Fibroblast of lung (primary cell): ENCODE results near the gene NRG4. TPM values are rescaled to one million over a fixed set of nuclear protein-coding genes. Genes with fewer than 3 reads are reported as not detected.

ENCODE experiments used
- DNase-seq, 2 donors: peaks; one replicate each; pipeline versions ENCODE4 v3.0.0 to v3.0.0-alpha.2; 2010; ENCODE audit warnings: low read depth in 2 of 2
- H2AFZ ChIP-seq: 2 replicates; pipeline ENCODE4 v1.5.1; 2012; ENCODE audit warnings: low read length, control low read depth, inconsistent platforms
- H3K27ac ChIP-seq: 2 replicates; pipeline ENCODE4 v1.5.1; 2011; ENCODE audit warnings: low read length, control low read depth; ENCODE audit not compliant: insufficient read depth
- H3K27me3 ChIP-seq: 2 replicates; pipeline ENCODE4 v1.5.1; 2011; ENCODE audit warnings: mild to moderate bottlenecking, low read length; ENCODE audit not compliant: control insufficient read depth, insufficient read depth
- H3K36me3 ChIP-seq: 2 replicates; pipeline ENCODE4 v1.5.1; 2011; ENCODE audit warnings: low read length; ENCODE audit not compliant: control insufficient read depth, insufficient read depth
- H3K4me1 ChIP-seq: 2 replicates; pipeline ENCODE4 v1.5.1; 2011; ENCODE audit warnings: low read length; ENCODE audit not compliant: control insufficient read depth, insufficient read depth; ENCODE audit errors: extremely low read depth
- H3K4me2 ChIP-seq: 2 replicates; pipeline ENCODE4 v1.5.1; 2011; ENCODE audit warnings: low read length, control low read depth; ENCODE audit not compliant: insufficient read depth; ENCODE audit errors: extremely low read depth
- H3K4me3 ChIP-seq, 4 experiments: fragments of 200-600 bp in 1 of 4; sonication (generic) in 1 of 4; replicated peaks in 1 of 4; 2 replicates each; pipeline ENCODE4 v1.5.1; 2011 to 2016; ENCODE audit warnings: low read length in 4 of 4, low read depth in 3 of 4, mild to moderate bottlenecking in 3 of 4, control low read depth in 2 of 4, inconsistent platforms in 1 of 4, mixed read lengths in 1 of 4; ENCODE audit not compliant: insufficient read depth in 1 of 4; ENCODE audit errors: control extremely low read depth in 1 of 4
- H3K79me2 ChIP-seq: 2 replicates; pipeline ENCODE4 v1.5.1; 2012; ENCODE audit warnings: mild to moderate bottlenecking, low read length, inconsistent platforms; ENCODE audit not compliant: control insufficient read depth, insufficient read depth
- H3K9ac ChIP-seq: 2 replicates; pipeline ENCODE4 v1.5.1; 2011; ENCODE audit warnings: mild to moderate bottlenecking, low read length, control low read depth; ENCODE audit not compliant: insufficient read depth
- H3K9me3 ChIP-seq: 2 replicates; pipeline ENCODE4 v1.5.1; 2012; ENCODE audit warnings: low read depth, low read length; ENCODE audit not compliant: control insufficient read depth, insufficient read depth
- H4K20me1 ChIP-seq: 2 replicates; pipeline ENCODE4 v1.5.1; 2011; ENCODE audit warnings: low read length; ENCODE audit not compliant: control insufficient read depth, insufficient read depth; ENCODE audit errors: extremely low read depth
- CTCF ChIP-seq, 2 donors: IDR thresholded peaks in 1 of 2; conservative IDR thresholded peaks in 1 of 2; 1 replicate in 1 of 2; 2 replicates in 1 of 2; pipeline ENCODE4 v1.5.1; 2011 to 2012; ENCODE audit warnings: low read length in 2 of 2, control low read depth in 1 of 2, inconsistent platforms in 1 of 2, low read depth in 1 of 2, mild to moderate bottlenecking in 1 of 2
- EZH2 ChIP-seq: IDR thresholded peaks from 2 replicates; pipeline ENCODE4 v1.5.1; 2012; ENCODE audit warnings: low read length, control low read depth, mild to moderate bottlenecking; ENCODE audit errors: missing control alignments
- polyA plus RNA-seq, 2 donors: library from polyadenylated mRNA; depleted of rRNA in 1 of 2; stranded (reverse) in 1 of 2; unstranded in 1 of 2; fragments of >200 nt; gene quantifications; 2 replicates each; pipeline ENCODE4 v1.2.1, GENCODE V29; 2011 to 2012; ENCODE audit warnings: missing spikeins in 1 of 2
- total RNA-seq: library from RNA; depleted of rRNA; stranded (reverse); fragments of >200 nt; gene quantifications from 2 replicates; pipeline ENCODE4 v1.2.1, GENCODE V29; 2014

Gene NRG4
- total and polyA plus RNA-seq, 2 donors (not counting 1 experiment from before 2014, with no cell fraction given): 0.01 TPM; not detected in 1

GRCh38 chr15:75925440-75925839 lies 86.8 kb downstream of the NRG4 start:
- no peak overlapping the region for H2AFZ ChIP-seq
- no peak overlapping the region for H3K27ac ChIP-seq
- H3K27me3 ChIP-seq: no peaks in the 10 kb centered on the region
- peaks cover 7% of the 10 kb centered on the region for H3K4me1 ChIP-seq
- peaks cover 6% of the 10 kb centered on the region for H3K36me3 ChIP-seq
- no peak overlapping the region for H3K4me2 ChIP-seq
- H4K20me1 ChIP-seq: no peaks in the 10 kb centered on the region
- DNase-seq: no peak
- TF ChIP-seq EZH2 (no peak), CTCF (conservative IDR thresholded peaks at IDR 0.05 in 1 of 2, IDR thresholded peaks at IDR 0.05 in 1 of 2; ENCODE audit: low read depth in 1 of 2, low read length in 2 of 2) (no peak)
- H3K79me2 ChIP-seq: peaks cover 12% of the 10 kb centered on the region
- H3K9me3 ChIP-seq: no peaks in the 10 kb centered on the region
- H3K4me3 ChIP-seq: no peak overlapping the region
- no peak overlapping the region for H3K9ac ChIP-seq

- H3K4me1 ChIP-seq: peaks cover 7% of the 10 kb centered on the region
- H3K9me3 ChIP-seq: no peaks in the 10 kb centered on the region
- no peaks in the 10 kb centered on the region for H4K20me1 ChIP-seq
- DNase-seq: peak in 1 of 2 donors; percentile 33
- H3K9ac ChIP-seq: no peak overlapping the region
- TF ChIP-seq EZH2 (no peak), CTCF (conservative IDR thresholded peaks at IDR 0.05 in 1 of 2, IDR thresholded peaks at IDR 0.05 in 1 of 2; ENCODE audit: low read depth in 1 of 2, low read length in 2 of 2) (no peak)
- H3K36me3 ChIP-seq: peaks cover 4% of the 10 kb centered on the region
- H3K4me2 ChIP-seq: no peak overlapping the region
- no peak overlapping the region for H2AFZ ChIP-seq
- H3K27ac ChIP-seq: no peak overlapping the region
- H3K27me3 ChIP-seq: no peaks in the 10 kb centered on the region
- peaks cover 12% of the 10 kb centered on the region for H3K79me2 ChIP-seq
- H3K4me3 ChIP-seq: no peak overlapping the region
These were observed 87.6 kb downstream of the NRG4 start for GRCh38 chr15:75924576-75924975.

GRCh38 chr15:75923756-75924155 lies 88.5 kb downstream of the NRG4 start:
- no peak overlapping the region for H2AFZ ChIP-seq
- H4K20me1 ChIP-seq: no peaks in the 10 kb centered on the region
- no peak overlapping the region for H3K27ac ChIP-seq
- no peak overlapping the region for H3K4me3 ChIP-seq
- no peak overlapping the region for H3K9ac ChIP-seq
- no peak for DNase-seq
- H3K36me3 ChIP-seq: peaks cover 4% of the 10 kb centered on the region
- no peaks in the 10 kb centered on the region for H3K27me3 ChIP-seq
- peaks cover 7% of the 10 kb centered on the region for H3K4me1 ChIP-seq
- TF ChIP-seq EZH2: no peak
- TF ChIP-seq CTCF (conservative IDR thresholded peaks at IDR 0.05 in 1 of 2, IDR thresholded peaks at IDR 0.05 in 1 of 2; ENCODE audit: low read depth in 1 of 2, low read length in 2 of 2): no peak
- H3K9me3 ChIP-seq: no peaks in the 10 kb centered on the region
- H3K4me2 ChIP-seq: no peak overlapping the region
- peaks cover 12% of the 10 kb centered on the region for H3K79me2 ChIP-seq
